Stimulated activated effector memory CD8-positive, alpha-beta T cell treated with anti-CD3 and anti-CD28 coated beads, Interleukin-12 subunit alpha, Interleukin-12 subunit beta, amount 100 ng/mL, for 72 hours (primary cell): ENCODE results near the gene NEK11.
"Not testable (repeated sequence)": the region's sequence is repeated elsewhere in the genome, so short reads cannot be mapped to it uniquely, and the experiment has no call there.

Source experiments
- ATAC-seq: fragments of 150-1000 bp; cut with Tn5 transposase; 2 replicates; pipeline ENCODE4 v1.10.0; 2021
- DNase-seq, 2 donors: peaks; one replicate each; pipeline ENCODE4 v3.0.0; 2021 to 2022; ENCODE audit warnings: low spot score in 2 of 2
- H3K27ac Mint-ChIP-seq: one replicate; pipeline ENCODE4 v1.8.0; 2022; ENCODE audit warnings: mild to moderate bottlenecking, mixed read lengths
- H3K36me3 Mint-ChIP-seq: one replicate; pipeline ENCODE4 v1.8.0; 2022; ENCODE audit warnings: mild to moderate bottlenecking, mixed read lengths
- H3K4me1 Mint-ChIP-seq: one replicate; pipeline ENCODE4 v1.8.0; 2022; ENCODE audit warnings: mixed read lengths
- H3K4me3 Mint-ChIP-seq: one replicate; pipeline ENCODE4 v1.8.0; 2022; ENCODE audit warnings: mild to moderate bottlenecking, mixed read lengths
- H3K9me3 Mint-ChIP-seq: one replicate; pipeline ENCODE4 v1.8.0; 2022; ENCODE audit warnings: mixed read lengths

NEK11 gene

DNA sequence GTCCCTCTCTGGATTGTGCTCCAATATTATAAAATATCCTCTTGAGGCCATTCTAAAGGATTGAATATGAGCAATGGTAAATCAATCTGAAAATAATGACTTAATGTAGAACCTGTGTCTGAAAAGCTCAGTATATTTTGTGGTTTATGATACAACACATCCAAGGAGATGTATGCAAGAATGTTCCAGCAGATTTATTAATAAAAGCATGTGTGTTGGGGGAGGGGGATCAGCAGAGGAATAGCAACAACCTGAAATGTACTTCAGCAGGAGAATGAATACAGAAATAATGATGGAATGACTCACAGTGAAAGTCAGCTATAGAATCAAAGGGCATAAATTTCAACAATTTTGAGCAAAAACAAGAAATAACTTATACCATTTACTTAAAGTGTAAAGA is 298.2 kb downstream of the NEK11 start:
- ATAC-seq, result no peak
- Mint-ChIP-seq H3K4me3 (no peak overlapping the region), H3K9me3 (no peaks in the 10 kb centered on the region), H3K4me1 (no peaks in the 10 kb centered on the region), H3K36me3 (no peaks in the 10 kb centered on the region), H3K27ac (no peak overlapping the region)
- no peak for DNase-seq

DNA sequence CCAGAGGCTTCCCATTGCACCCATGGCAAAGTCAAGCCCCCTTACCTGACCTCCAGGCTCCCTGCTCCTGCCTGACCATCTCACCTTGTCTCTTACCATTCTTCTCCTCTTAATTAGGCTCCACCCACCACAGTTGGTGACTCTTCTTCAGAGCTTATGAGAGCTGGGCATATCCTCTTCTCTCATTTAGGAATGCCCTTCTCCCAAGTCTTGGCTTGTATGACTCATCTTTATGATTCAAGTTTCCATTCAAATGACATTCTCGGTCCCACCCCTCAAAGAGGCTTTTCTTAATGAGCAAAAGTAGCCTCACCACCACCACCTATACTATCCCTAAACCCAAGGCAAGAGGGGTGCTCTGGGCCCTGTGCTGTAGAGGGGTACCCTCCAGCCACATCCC is 299.6 kb downstream of the NEK11 start:
- no peak for ATAC-seq
- Mint-ChIP-seq H3K36me3 (no peaks in the 10 kb centered on the region), H3K9me3 (no peaks in the 10 kb centered on the region), H3K27ac (no peak overlapping the region), H3K4me1 (no peaks in the 10 kb centered on the region), H3K4me3 (no peak overlapping the region)
- no peak for DNase-seq

DNA sequence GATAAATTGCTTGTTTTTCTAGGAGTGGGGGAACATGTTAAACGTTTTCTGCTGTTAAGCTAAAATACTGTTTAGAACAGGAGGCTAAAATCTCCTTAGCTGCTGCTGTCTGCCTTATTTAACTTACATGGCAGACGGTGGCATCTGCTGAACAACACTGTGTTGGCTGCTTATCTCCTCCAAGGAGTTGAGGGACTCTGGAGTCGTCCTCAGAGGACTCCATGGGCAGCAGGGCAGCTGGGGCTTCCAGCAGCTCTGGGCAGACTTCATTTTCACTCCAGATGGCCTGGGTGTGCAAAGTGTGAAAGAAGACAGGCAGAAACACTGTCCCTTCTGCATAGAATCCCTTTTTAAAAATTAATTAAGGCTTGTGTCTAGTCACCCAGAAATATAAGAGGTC is 302.0 kb downstream of the NEK11 start:
- H3K4me1 Mint-ChIP-seq, result no peaks in the 10 kb centered on the region
- H3K9me3 Mint-ChIP-seq, result no peaks in the 10 kb centered on the region
- no peak overlapping the region for H3K4me3 Mint-ChIP-seq
- ATAC-seq, result no peak
- no peak overlapping the region for H3K27ac Mint-ChIP-seq
- H3K36me3 Mint-ChIP-seq, result no peaks in the 10 kb centered on the region
- no peak for DNase-seq

DNA sequence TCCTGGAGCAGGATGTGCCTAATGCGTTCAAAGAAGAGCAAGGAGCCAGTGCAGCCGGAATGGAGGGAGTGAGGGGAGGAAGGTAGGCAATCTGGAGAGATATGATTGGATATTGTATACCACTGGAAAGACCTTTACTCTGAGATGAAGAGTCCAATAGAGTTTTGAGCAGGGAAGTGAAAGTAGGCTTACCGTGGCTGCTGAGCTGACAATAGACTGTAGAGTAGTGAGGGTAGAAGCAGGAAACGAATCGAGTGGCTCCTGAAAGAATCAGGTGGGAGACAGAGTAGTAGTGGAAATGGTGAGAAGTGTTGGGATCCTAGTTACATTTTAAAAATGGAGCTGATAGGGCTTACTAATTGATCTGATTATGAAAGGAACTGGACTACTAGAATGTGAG is 303.1 kb downstream of the NEK11 start:
- no peaks in the 10 kb centered on the region for H3K9me3 Mint-ChIP-seq
- no peaks in the 10 kb centered on the region for H3K36me3 Mint-ChIP-seq
- no peak overlapping the region for H3K4me3 Mint-ChIP-seq
- DNase-seq, result no peak
- H3K27ac Mint-ChIP-seq, result no peak overlapping the region
- no peak for ATAC-seq
- H3K4me1 Mint-ChIP-seq, result no peaks in the 10 kb centered on the region

DNA sequence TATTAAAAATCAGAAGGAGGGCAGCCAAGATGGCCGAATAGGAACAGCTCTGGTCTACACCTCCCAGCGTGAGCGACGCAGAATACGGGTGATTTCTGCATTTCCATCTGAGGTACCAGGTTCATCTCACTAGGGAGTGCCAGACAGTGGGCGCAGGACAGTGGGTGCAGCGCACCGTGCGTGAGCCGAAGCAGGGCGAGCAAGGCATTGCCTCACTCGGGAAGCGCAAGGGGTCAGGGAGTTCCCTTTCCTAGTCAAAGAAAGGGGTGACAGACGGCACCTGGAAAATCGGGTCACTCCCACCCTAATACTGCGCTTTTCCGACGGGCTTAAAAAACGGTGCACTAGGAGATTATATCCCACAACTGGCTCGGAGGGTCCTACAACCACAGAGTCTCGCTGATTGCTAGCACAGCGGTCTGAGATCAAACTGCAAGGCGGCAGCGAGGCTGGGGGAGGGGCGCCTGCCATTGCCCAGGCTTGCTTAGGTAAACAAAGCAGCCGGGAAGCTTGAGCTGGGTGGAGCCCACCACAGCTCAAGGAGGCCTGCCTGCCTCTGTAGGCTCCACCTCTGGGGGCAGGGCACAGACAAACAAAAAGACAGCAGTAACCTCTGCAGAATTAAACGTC is 304.9 kb downstream of the NEK11 start:
- ATAC-seq, H3K36me3 Mint-ChIP-seq, DNase-seq, H3K4me3 Mint-ChIP-seq, H3K4me1 Mint-ChIP-seq, H3K27ac Mint-ChIP-seq, H3K9me3 Mint-ChIP-seq: not testable (repeated sequence)

DNA sequence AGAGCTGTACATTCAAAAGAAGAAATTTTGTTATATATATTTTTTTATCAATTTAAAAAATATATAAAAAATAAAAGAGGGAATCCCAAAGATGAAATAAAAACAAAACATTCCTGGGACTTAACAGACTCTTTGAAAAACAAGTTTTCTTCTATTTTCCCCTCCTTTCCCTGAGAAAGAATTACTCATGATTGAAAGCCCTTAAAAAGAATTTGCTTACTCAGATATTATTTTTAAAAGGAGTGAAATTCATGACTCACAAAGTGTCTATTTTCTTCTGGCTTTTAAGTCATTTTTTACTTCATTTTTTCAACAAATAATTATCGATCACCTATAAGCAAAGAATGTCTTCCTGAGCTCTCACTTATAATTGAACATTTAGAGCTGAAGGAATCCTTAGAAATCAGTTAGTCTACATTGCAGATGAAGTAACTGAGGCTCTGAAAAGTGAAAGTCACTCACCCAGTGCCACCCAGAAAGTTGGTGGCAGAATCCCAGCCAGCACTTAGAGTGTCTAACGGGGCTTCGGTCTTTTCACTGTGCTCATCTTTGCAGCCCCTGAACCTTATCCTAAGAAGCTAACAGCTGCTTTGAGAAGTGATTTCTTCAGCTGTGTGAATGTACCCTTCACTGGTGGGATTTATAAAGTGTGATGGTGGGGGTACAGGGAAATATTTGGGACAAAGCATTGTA is 312.4 kb downstream of the NEK11 start:
- Mint-ChIP-seq H3K4me1 (no peaks in the 10 kb centered on the region), H3K4me3 (no peak overlapping the region), H3K27ac (no peak overlapping the region), H3K9me3 (no peaks in the 10 kb centered on the region), H3K36me3 (no peaks in the 10 kb centered on the region)
- DNase-seq, result no peak
- no peak for ATAC-seq

DNA sequence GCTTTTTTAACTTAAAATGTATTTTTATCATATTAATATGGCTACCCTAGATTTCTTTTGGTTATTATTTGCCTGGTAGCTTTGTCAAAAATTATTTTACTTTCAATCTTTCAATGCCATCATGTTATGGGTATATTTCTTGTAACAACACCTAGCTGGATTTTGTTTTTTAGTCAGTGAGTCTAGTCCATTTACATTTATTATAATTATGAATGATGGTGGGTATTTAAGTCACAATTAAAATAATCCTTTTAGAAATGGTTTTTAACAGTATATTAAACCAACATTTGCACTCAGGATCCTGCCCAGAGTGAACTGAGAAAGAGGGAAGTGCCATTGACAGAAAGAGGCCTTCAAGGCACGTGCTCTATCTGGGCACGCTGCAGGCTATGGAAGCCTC is 315.1 kb downstream of the NEK11 start:
- no peaks in the 10 kb centered on the region for H3K4me1 Mint-ChIP-seq
- no peaks in the 10 kb centered on the region for H3K9me3 Mint-ChIP-seq
- DNase-seq, result no peak
- no peak overlapping the region for H3K27ac Mint-ChIP-seq
- H3K4me3 Mint-ChIP-seq, result no peak overlapping the region
- H3K36me3 Mint-ChIP-seq, result no peaks in the 10 kb centered on the region
- no peak for ATAC-seq

DNA sequence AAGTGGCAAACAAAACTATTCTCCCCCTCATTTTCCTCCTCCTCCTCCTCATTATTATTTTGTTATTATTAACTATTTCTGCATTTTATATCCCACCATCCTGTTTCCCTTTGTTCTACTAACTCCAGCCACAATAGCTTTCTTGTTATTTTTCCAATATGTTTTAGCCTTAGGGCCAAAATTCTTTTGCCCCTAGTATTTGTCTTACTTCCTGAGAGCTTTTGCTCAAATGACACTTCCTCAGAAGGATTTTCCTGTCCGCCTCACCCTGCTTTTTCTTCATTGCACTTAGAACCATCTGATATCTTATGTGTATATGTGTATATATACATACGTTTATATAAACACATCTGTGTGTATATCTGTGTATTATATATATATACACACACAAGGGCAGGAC is 322.2 kb downstream of the NEK11 start:
- DNase-seq (no peak), ATAC-seq (no peak)
- no peaks in the 10 kb centered on the region for H3K4me1 Mint-ChIP-seq
- no peaks in the 10 kb centered on the region for H3K9me3 Mint-ChIP-seq
- no peak overlapping the region for H3K27ac Mint-ChIP-seq
- H3K36me3 Mint-ChIP-seq, result no peaks in the 10 kb centered on the region
- H3K4me3 Mint-ChIP-seq, result no peak overlapping the region

DNA sequence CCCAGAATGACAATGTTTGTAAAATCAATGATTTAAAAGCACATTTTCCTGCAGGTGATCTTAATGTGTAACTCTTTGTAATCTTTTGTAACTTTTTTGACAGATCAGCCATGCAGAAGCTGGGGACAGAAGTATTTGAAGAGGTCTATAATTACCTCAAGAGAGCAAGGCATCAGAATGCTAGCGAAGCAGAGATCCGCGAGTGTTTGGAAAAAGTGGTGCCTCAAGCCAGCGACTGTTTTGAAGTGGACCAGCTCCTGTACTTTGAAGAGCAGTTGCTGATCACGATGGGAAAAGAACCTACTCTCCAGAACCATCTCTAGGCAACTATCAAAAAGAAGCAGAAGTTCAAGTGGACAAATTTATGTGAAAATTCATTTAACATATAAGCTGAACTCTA is 322.8 kb downstream of the NEK11 start:
- DNase-seq (no peak), ATAC-seq (no peak)
- H3K36me3 Mint-ChIP-seq, result no peaks in the 10 kb centered on the region
- H3K9me3 Mint-ChIP-seq, result no peaks in the 10 kb centered on the region
- no peak overlapping the region for H3K4me3 Mint-ChIP-seq
- no peak overlapping the region for H3K27ac Mint-ChIP-seq
- no peaks in the 10 kb centered on the region for H3K4me1 Mint-ChIP-seq

DNA sequence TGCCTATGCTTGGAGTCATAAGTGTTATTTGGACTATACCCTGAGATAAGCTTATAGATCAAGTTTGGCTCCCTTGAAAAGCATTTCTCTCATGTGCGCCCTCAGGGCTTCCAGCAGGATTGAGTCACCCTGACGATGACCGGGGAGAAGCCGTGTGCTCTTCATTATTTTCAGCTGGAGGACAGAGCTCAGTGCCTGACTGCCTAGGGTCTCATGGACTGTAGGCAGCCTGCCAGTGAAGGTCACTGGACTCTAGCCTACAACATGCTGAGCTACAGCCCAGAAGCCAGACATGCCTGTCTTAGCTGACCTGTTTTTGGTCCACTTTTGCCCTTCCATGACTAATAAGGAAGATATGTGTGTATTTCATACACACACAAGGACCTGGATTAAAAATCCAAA is 323.3 kb downstream of the NEK11 start:
- H3K9me3 Mint-ChIP-seq, result no peaks in the 10 kb centered on the region
- no peaks in the 10 kb centered on the region for H3K36me3 Mint-ChIP-seq
- no peak for DNase-seq
- no peak overlapping the region for H3K27ac Mint-ChIP-seq
- no peaks in the 10 kb centered on the region for H3K4me1 Mint-ChIP-seq
- no peak overlapping the region for H3K4me3 Mint-ChIP-seq
- no peak for ATAC-seq

DNA sequence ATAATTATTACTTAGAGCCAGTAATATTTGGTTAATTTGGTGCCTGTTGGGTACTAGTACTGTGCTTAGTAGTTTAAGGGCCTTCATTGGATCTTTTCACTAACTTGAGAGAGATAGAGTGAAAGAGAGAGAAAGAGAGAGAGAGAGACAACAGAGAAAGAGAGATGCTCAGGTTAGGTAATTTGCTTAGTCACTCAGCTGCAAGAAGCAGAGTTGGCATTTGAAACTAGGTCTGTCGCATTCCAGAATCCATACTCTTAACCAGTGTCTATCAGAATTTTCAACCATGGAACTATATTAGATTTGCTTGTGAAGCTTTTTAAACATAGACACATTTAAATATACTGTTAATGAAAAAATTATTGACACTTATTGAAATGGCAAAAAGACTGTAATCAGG is 323.8 kb downstream of the NEK11 start:
- H3K4me1 Mint-ChIP-seq, result no peaks in the 10 kb centered on the region
- H3K27ac Mint-ChIP-seq, result no peak overlapping the region
- no peaks in the 10 kb centered on the region for H3K9me3 Mint-ChIP-seq
- no peaks in the 10 kb centered on the region for H3K36me3 Mint-ChIP-seq
- DNase-seq (no peak), ATAC-seq (no peak)
- no peak overlapping the region for H3K4me3 Mint-ChIP-seq

DNA sequence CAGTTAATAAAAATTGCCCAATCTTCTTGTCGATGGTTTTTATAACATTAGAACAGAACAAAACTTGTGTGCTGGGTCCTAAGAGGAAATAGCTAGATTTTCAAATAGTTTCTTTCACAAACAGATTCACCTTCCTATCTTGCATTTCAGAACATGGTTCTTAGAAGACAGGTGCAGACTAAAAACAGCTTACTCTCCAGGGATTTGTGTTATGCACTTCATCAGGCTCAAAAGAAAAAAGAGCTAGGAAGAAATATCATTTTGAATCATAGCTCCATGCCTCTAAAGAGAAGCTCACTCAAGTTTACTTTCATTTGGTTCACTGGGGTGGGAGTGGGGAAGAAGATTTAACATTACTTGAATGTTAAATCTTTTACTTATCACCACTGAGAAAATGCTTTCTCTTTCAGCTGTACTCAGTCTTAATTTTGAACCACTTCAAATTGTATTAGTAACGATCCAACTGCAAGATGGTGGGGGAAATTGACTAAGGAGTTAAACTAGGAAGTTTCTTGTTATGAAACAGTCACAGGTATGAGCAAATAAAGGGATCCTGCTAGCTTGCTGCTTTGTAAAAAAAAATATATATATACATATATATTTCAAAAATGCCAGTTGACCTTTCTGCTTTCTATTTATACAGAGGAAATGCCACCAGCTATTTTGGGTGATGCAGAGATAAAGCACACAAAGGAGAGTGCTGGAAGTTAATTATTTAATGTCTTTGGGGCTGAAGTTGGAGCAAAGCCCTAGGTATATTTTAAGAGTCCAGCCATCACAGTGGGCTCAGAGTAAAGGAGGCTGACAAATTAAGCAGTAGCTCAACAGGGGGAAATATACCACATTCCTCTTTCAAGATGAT is 326.6 kb downstream of the NEK11 start:
- DNase-seq (no peak), ATAC-seq (no peak)
- Mint-ChIP-seq H3K36me3 (no peaks in the 10 kb centered on the region), H3K27ac (no peak overlapping the region), H3K4me1 (no peaks in the 10 kb centered on the region), H3K4me3 (no peak overlapping the region), H3K9me3 (no peaks in the 10 kb centered on the region)

DNA sequence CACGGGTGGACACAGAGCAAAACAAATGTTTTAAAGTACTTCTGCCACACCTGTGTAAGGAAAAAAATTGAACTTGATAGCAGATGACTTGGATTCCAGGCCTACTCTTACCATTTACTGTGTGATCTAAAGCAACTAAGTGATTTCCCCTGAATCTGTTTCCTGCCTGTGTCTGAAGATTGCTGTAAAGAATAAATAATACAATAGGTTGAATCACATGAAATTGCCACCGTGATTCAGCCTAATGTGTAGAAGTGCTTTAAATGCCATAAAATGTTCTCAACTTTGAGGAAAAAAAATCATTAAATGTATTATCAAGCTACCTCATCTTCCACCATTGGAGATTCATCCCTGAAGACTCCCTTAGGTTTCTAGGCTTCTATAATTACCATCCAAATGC is 327.3 kb downstream of the NEK11 start:
- H3K4me3 Mint-ChIP-seq, result no peak overlapping the region

DNA sequence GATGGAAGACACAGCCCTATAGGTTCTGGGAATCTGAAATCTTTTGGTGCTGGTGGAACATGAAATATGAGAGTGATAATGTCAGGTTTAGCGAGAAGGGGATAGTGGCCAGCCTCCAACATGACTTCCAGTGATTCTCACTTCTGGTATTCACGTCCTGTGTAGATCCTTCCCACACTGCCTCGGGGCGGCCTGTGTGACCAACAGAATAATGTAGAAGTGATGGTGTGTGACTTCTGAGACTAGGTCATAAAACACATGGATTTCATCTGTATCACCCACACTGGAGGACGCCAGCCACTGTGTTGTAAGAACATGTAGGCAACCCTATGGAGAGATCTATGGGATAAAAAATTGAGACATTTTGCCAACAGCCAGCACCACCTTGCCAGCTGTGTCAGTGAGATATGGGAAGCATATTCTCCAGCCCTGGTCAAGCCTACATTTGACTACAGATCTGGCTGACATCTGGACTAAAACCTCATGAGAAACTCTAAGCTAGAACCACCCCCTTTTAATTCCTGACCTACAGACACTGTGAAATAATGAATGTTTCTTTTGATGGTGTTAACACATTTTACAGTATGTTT is 329.4 kb downstream of the NEK11 start:
- H3K9me3 Mint-ChIP-seq, result no peaks in the 10 kb centered on the region
- DNase-seq, result no peak
- H3K27ac Mint-ChIP-seq, result no peak overlapping the region
- H3K4me1 Mint-ChIP-seq, result peaks cover 3% of the 10 kb centered on the region
- no peak overlapping the region for H3K4me3 Mint-ChIP-seq
- no peaks in the 10 kb centered on the region for H3K36me3 Mint-ChIP-seq
- no peak for ATAC-seq

More for the DNA sequence above, 327.3 kb downstream of the NEK11 start:
- no peak for ATAC-seq
- H3K36me3 Mint-ChIP-seq, result no peaks in the 10 kb centered on the region
- DNase-seq, result no peak
- H3K27ac Mint-ChIP-seq, result no peak overlapping the region
- no peaks in the 10 kb centered on the region for H3K9me3 Mint-ChIP-seq
- no peaks in the 10 kb centered on the region for H3K4me1 Mint-ChIP-seq

DNA sequence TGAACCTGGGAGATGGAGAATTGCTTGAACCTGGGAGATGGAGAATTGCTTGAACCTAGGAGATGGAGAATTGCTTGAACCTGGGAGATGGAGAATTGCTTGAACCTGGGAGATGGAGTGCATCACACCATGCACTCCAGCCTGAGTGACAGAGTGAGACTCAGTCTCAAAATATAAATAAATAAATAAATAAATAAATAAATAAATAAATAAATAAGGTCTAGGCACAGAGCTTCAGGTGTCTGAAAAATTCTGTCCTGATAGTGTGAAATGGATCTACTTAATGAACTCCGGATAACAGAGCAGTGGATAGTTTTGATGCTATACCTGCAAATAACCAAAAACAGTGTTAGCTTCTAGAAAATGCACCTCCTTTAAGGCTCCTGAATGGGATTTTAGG is 330.6 kb downstream of the NEK11 start:
- DNase-seq (no peak), ATAC-seq (no peak)
- no peak overlapping the region for H3K27ac Mint-ChIP-seq
- peaks cover 12% of the 10 kb centered on the region for H3K4me1 Mint-ChIP-seq
- H3K36me3 Mint-ChIP-seq, result peaks cover 4% of the 10 kb centered on the region
- H3K9me3 Mint-ChIP-seq, result no peaks in the 10 kb centered on the region
- H3K4me3 Mint-ChIP-seq, result no peak overlapping the region
